Uterus (tissue), 4 donors: ENCODE measurements around the gene PRMT7. TPM values are rescaled to one million over a fixed set of nuclear protein-coding genes. Genes with fewer than 3 reads are reported as not detected.

Source experiments
- DNase-seq, 2 donors: peaks; one replicate each; pipeline ENCODE4 v3.0.0-alpha.2; 2019 to 2020
- H3K27ac ChIP-seq, 2 donors: fragments of 200-600 bp; sonication (generic); 1 replicate in 1 of 2; 2 replicates in 1 of 2; pipeline ENCODE4 v1.5.1; 2016 to 2018
- H3K27me3 ChIP-seq, 2 donors: fragments of 200-600 bp; sonication (generic); one replicate each; pipeline ENCODE4 v1.5.1; 2018 to 2019; ENCODE audit warnings: control low read depth in 1 of 2
- H3K36me3 ChIP-seq, 2 donors: fragments of 200-600 bp; sonication (generic); one replicate each; pipeline ENCODE4 v1.5.1; 2019; ENCODE audit warnings: control low read depth in 1 of 2
- H3K4me1 ChIP-seq, 2 donors: fragments of 200-600 bp; sonication (generic); one replicate each; pipeline ENCODE4 v1.5.1; 2018 to 2019; ENCODE audit warnings: control low read depth in 1 of 2
- H3K4me3 ChIP-seq, 2 donors: fragments of 200-600 bp; sonication (generic); 1 replicate in 1 of 2; 2 replicates in 1 of 2; pipeline ENCODE4 v1.5.1; 2018 to 2019; ENCODE audit warnings: mild to moderate bottlenecking in 1 of 2
- H3K9me3 ChIP-seq, 2 donors: fragments of 200-600 bp; sonication (generic); one replicate each; pipeline ENCODE4 v1.5.1; 2019; ENCODE audit warnings: control low read depth in 1 of 2
- CTCF ChIP-seq, 4 experiments: fragments of 200-600 bp in 2 of 4; fragments of 450-650 bp in 2 of 4; sonication (generic) in 2 of 4; IDR thresholded peaks; one replicate each; pipeline ENCODE4 v1.5.1; 2016 to 2019; ENCODE audit warnings: antibody characterized with exemption in 4 of 4, mild to moderate bottlenecking in 2 of 4, moderate library complexity in 1 of 4
- POLR2A ChIP-seq, 2 donors: fragments of 450-650 bp; IDR thresholded peaks; one replicate each; pipeline ENCODE4 v1.6.1; 2016; ENCODE audit warnings: antibody characterized with exemption in 2 of 2, mild to moderate bottlenecking in 1 of 2, moderate library complexity in 1 of 2
- intact Hi-C: fragments of 100-400 bp; cut with DNase I; formaldehyde crosslinking; loops from one replicate; pipeline ENCODE4 v1.15.1; 2023; ENCODE audit warnings: low total_unique reads
- total RNA-seq, 4 donors: library from RNA; depleted of rRNA in 3 of 4; stranded (reverse); fragments of >200 nt in 3 of 4; gene quantifications; one replicate each; pipeline versions ENCODE4 v1.1.0 to v1.2.4, GENCODE V29; 2014 to 2023
- donor health status: DM: yes; HTN: yes; CAD: no.

The PRMT7 gene
- total RNA-seq, 4 donors from 2014 or later, result 8.2 to 111 (median 66.9) TPM

GRCh38 chr16:68363658-68364521 is 53.1 kb downstream of the PRMT7 start:
- TF ChIP-seq CTCF (IDR thresholded peaks at IDR 0.05) (no peak), POLR2A (IDR thresholded peaks at IDR 0.05) (no peak)
- H3K36me3 ChIP-seq, result no peaks in the 10 kb centered on the region

GRCh38 chr16:68364561-68364998 is 53.8 kb downstream of the PRMT7 start:
- intact Hi-C loops, result no loop called here
- H3K27me3 ChIP-seq, result peaks cover 0 to 9% of the 10 kb centered on the region in 2 donors
- no peak for TF ChIP-seq CTCF (IDR thresholded peaks at IDR 0.05)
- TF ChIP-seq POLR2A (IDR thresholded peaks at IDR 0.05), result no peak
- no peak overlapping the region for H3K27ac ChIP-seq
- no peaks in the 10 kb centered on the region for H3K4me1 ChIP-seq
- no peak overlapping the region for H3K4me3 ChIP-seq
- no peaks in the 10 kb centered on the region for H3K9me3 ChIP-seq
- DNase-seq, result no peak
- no peaks in the 10 kb centered on the region for H3K36me3 ChIP-seq

More at GRCh38 chr16:68363658-68364521, 53.1 kb downstream of the PRMT7 start:
- Histone ChIP-seq H3K4me1 (no peaks in the 10 kb centered on the region), H3K9me3 (no peaks in the 10 kb centered on the region), H3K4me3 (no peak overlapping the region), H3K27ac (no peak overlapping the region), H3K27me3 (peaks cover 0 to 9% of the 10 kb centered on the region in 2 donors)
- DNase-seq, result no peak
- intact Hi-C loops, result no loop called here

GRCh38 chr16:68365167-68365817 is 54.5 kb downstream of the PRMT7 start:
- intact Hi-C loops, result no loop called here
- H3K36me3 ChIP-seq, result no peaks in the 10 kb centered on the region
- H3K4me3 ChIP-seq, result no peak overlapping the region
- H3K27me3 ChIP-seq, result peaks cover 0 to 9% of the 10 kb centered on the region in 2 donors
- TF ChIP-seq CTCF (IDR thresholded peaks at IDR 0.05), result no peak
- no peak for TF ChIP-seq POLR2A (IDR thresholded peaks at IDR 0.05)
- H3K27ac ChIP-seq, result no peak overlapping the region
- no peaks in the 10 kb centered on the region for H3K4me1 ChIP-seq
- H3K9me3 ChIP-seq, result no peaks in the 10 kb centered on the region
- no peak for DNase-seq

- intact Hi-C loops, result no loop called here
- no peak overlapping the region for H3K4me3 ChIP-seq
- DNase-seq, result no peak
- H3K36me3 ChIP-seq, result no peaks in the 10 kb centered on the region
- H3K4me1 ChIP-seq, result no peaks in the 10 kb centered on the region
- H3K27me3 ChIP-seq, result peaks cover 0 to 9% of the 10 kb centered on the region in 2 donors
- H3K27ac ChIP-seq, result no peak overlapping the region
- no peaks in the 10 kb centered on the region for H3K9me3 ChIP-seq
- no peak for TF ChIP-seq POLR2A (IDR thresholded peaks at IDR 0.05)
Measured at GRCh38 chr16:68366062-68366461, 55.2 kb downstream of the PRMT7 start.

- Histone ChIP-seq H3K4me1 (no peaks in the 10 kb centered on the region), H3K9me3 (no peaks in the 10 kb centered on the region), H3K36me3 (no peaks in the 10 kb centered on the region), H3K4me3 (no peak overlapping the region), H3K27me3 (peaks cover 0 to 9% of the 10 kb centered on the region in 2 donors), H3K27ac (no peak overlapping the region)
- intact Hi-C loops, result no loop called here
- TF ChIP-seq CTCF (IDR thresholded peaks at IDR 0.05), result peak in 1 of 4 experiments; percentile 6
- TF ChIP-seq POLR2A (IDR thresholded peaks at IDR 0.05), result no peak
- DNase-seq, result no peak
Measured at GRCh38 chr16:68367030-68367429, 56.2 kb downstream of the PRMT7 start.
